Transverse colon (tissue), 4 donors: ENCODE measurements around the gene CARHSP1. TPM values are rescaled to one million over a fixed set of nuclear protein-coding genes. Genes with fewer than 3 reads are reported as not detected.

Source experiments
- DNase-seq: peaks from one replicate; pipeline ENCODE4 v3.0.0-alpha.2; 2019
- H3K27ac ChIP-seq, 4 donors: fragments of 200-600 bp; sonication (generic); 2 replicates each; pipeline ENCODE4 v1.5.1; 2016 to 2018; ENCODE audit warnings: inconsistent platforms in 4 of 4
- H3K27me3 ChIP-seq: fragments of 200-600 bp; sonication (generic); 2 replicates; pipeline ENCODE4 v1.5.1; 2017; ENCODE audit warnings: inconsistent platforms
- H3K36me3 ChIP-seq, 4 donors: fragments of 200-600 bp; sonication (generic); 2 replicates each; pipeline ENCODE4 v1.5.1; 2017 to 2019; ENCODE audit warnings: inconsistent platforms in 4 of 4
- H3K4me1 ChIP-seq, 4 donors: fragments of 200-600 bp; sonication (generic); 2 replicates each; pipeline ENCODE4 v1.5.1; 2017 to 2020; ENCODE audit warnings: inconsistent platforms in 4 of 4
- H3K4me3 ChIP-seq, 4 donors: fragments of 200-600 bp; sonication (generic); 1 replicate in 1 of 4; 2 replicates in 3 of 4; pipeline versions ENCODE4 v1.5.1 to v1.6.1; 2017 to 2019; ENCODE audit warnings: inconsistent platforms in 4 of 4
- H3K9me3 ChIP-seq, 2 donors: fragments of 200-600 bp; sonication (generic); 2 replicates each; pipeline ENCODE4 v1.5.1; 2017 to 2019; ENCODE audit warnings: inconsistent platforms in 2 of 2
- EP300 ChIP-seq: sonication (generic); formaldehyde crosslinking; IDR thresholded peaks from one replicate; pipeline ENCODE4 v1.6.1; 2017; ENCODE audit warnings: antibody characterized with exemption, low read depth
- POLR2A ChIP-seq: fragments of 450-650 bp; IDR thresholded peaks from one replicate; pipeline ENCODE4 v1.6.1; 2016; ENCODE audit warnings: antibody characterized with exemption, mild to moderate bottlenecking, moderate library complexity
- POLR2AphosphoS5 ChIP-seq, 3 donors: sonication (generic); formaldehyde crosslinking; IDR thresholded peaks; one replicate each; pipeline ENCODE4 v1.6.1; 2016; ENCODE audit warnings: antibody characterized with exemption in 3 of 3
- WGBS, 2 donors: methylation state at CpG; one replicate each; pipeline ENCODE4 v1.1.5; 2018; ENCODE audit warnings: low coverage in 1 of 2; 5-methylcytosine and 5-hydroxymethylcytosine counted together
- in situ Hi-C, 4 donors: fragments of 200-750 bp; cut with MboI; loops; one replicate each; pipeline versions ENCODE4 v1.15.0 to v1.15.1; 2017; ENCODE audit warnings: low sequenced_read_pairs in 3 of 4, low pct_ligation_motif_present in 1 of 4, low pct_unique_long_range_greater_than_20kb in 1 of 4
- intact Hi-C: fragments of 100-400 bp; cut with DNase I; formaldehyde crosslinking; loops from one replicate; pipeline ENCODE4 v1.15.1; 2023; ENCODE audit warnings: low total_unique reads
- total RNA-seq, 4 donors: library from RNA; depleted of rRNA; stranded (reverse); fragments of >200 nt; gene quantifications; one replicate each; pipeline ENCODE4 v1.1.0, GENCODE V29; 2016
- TF ChIP-seq, protein P1 (sequence below), 5 experiments: fragments of 200-600 bp in 3 of 5; fragments of 450-650 bp in 2 of 5; sonication (generic) in 3 of 5; IDR thresholded peaks; 1 replicate in 2 of 5; 2 replicates in 3 of 5; pipeline ENCODE4 v1.5.1; 2016 to 2017; ENCODE audit warnings: antibody characterized with exemption in 5 of 5, inconsistent platforms in 3 of 5, mild to moderate bottlenecking in 2 of 5, moderate library complexity in 1 of 5

The CARHSP1 gene
- total RNA-seq, 4 donors from 2014 or later, result 11.6 to 61.7 (median 39.6) TPM

DNA sequence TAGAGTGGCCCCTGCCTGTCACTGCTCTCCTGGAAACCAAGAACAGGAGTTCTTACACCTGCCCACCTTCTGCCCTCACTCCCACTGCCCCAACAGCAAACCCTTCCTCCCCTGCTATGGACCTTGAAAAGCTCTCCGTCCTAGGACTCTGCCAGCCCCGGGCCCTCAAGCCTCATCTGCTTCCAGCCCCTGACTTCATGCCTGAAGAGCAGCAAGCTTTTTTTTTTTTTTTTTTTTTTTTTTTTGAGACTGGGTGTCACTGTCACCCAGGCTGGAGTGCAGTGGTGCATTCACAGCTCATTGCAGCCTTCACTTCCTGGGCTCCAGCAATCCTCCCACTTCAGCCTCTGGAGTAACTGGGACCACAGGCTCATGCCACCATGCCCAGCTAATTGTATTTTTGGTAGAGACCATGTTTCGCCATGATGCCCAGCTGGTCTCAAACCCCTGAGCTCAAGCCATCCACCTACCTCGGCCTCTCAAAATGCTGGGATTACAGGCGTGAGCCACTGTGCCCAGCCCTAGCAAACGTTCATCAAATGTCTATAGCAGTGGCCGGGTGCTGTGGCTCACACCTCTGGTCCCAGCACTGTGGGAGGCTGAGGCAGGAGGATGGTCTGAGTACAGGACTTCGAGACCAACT is 16.9 kb downstream of the CARHSP1 start:
- 89 to 100% methylated on average over 1 to 8 of the region's 8 CpGs for WGBS, 2 donors
- Histone ChIP-seq H3K9me3 (no peaks in the 10 kb centered on the region), H3K4me3 (no peak overlapping the region), H3K4me1 (peaks cover 0 to 3% (median 0%) of the 10 kb centered on the region in 4 donors), H3K36me3 (peaks cover 0 to 22% (median 8%) of the 10 kb centered on the region in 4 donors), H3K27ac (no peak overlapping the region), H3K27me3 (no peaks in the 10 kb centered on the region)
- TF ChIP-seq, protein P1, sequence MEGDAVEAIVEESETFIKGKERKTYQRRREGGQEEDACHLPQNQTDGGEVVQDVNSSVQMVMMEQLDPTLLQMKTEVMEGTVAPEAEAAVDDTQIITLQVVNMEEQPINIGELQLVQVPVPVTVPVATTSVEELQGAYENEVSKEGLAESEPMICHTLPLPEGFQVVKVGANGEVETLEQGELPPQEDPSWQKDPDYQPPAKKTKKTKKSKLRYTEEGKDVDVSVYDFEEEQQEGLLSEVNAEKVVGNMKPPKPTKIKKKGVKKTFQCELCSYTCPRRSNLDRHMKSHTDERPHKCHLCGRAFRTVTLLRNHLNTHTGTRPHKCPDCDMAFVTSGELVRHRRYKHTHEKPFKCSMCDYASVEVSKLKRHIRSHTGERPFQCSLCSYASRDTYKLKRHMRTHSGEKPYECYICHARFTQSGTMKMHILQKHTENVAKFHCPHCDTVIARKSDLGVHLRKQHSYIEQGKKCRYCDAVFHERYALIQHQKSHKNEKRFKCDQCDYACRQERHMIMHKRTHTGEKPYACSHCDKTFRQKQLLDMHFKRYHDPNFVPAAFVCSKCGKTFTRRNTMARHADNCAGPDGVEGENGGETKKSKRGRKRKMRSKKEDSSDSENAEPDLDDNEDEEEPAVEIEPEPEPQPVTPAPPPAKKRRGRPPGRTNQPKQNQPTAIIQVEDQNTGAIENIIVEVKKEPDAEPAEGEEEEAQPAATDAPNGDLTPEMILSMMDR (IDR thresholded peaks at IDR 0.05), result no peak
- TF ChIP-seq EP300 (no peak), POLR2AphosphoS5 (IDR thresholded peaks at IDR 0.05) (no peak), POLR2A (no peak)
- intact Hi-C loops, result no loop called here
- DNase-seq, result no peak
- in situ Hi-C loops, result no loop called here

GRCh38 chr16:8850279-8850885 is 18.4 kb downstream of the CARHSP1 start:
- Histone ChIP-seq H3K4me1 (peaks cover 0 to 3% (median 0%) of the 10 kb centered on the region in 4 donors), H3K36me3 (peaks cover 0 to 20% (median 8%) of the 10 kb centered on the region in 4 donors), H3K27me3 (no peaks in the 10 kb centered on the region), H3K9me3 (no peaks in the 10 kb centered on the region), H3K27ac (peak overlapping the region in 2 of 4 donors; percentile 18 to 34), H3K4me3 (no peak overlapping the region)
- in situ Hi-C loops (no loop called here), intact Hi-C loops (no loop called here)
- WGBS, 2 donors, result 53 to 60% methylated on average over 7 to 11 of the region's 11 CpGs
- DNase-seq, result no peak
- peak; percentile 15 to 47 (median 24) for TF ChIP-seq POLR2AphosphoS5 (IDR thresholded peaks at IDR 0.05)
- TF ChIP-seq, protein P1 (IDR thresholded peaks at IDR 0.05), result no peak

- H3K4me1 ChIP-seq, result peaks cover 0 to 3% (median 0%) of the 10 kb centered on the region in 4 donors
- in situ Hi-C loops (no loop called here), intact Hi-C loops (no loop called here)
- no peak overlapping the region for H3K4me3 ChIP-seq
- TF ChIP-seq EP300, result no peak
- TF ChIP-seq, protein P1 (IDR thresholded peaks at IDR 0.05), result no peak
- TF ChIP-seq POLR2A, result no peak
- no peak for TF ChIP-seq POLR2AphosphoS5 (IDR thresholded peaks at IDR 0.05)
- no peak for DNase-seq
- peaks cover 0 to 17% (median 8%) of the 10 kb centered on the region in 4 donors for H3K36me3 ChIP-seq
- 84 to 100% methylated on average over 1 to 19 of the region's 19 CpGs for WGBS, 2 donors
- no peaks in the 10 kb centered on the region for H3K9me3 ChIP-seq
- H3K27ac ChIP-seq, result no peak overlapping the region
- no peaks in the 10 kb centered on the region for H3K27me3 ChIP-seq
Measured at GRCh38 chr16:8849411-8850011, 19.3 kb downstream of the CARHSP1 start.

DNA sequence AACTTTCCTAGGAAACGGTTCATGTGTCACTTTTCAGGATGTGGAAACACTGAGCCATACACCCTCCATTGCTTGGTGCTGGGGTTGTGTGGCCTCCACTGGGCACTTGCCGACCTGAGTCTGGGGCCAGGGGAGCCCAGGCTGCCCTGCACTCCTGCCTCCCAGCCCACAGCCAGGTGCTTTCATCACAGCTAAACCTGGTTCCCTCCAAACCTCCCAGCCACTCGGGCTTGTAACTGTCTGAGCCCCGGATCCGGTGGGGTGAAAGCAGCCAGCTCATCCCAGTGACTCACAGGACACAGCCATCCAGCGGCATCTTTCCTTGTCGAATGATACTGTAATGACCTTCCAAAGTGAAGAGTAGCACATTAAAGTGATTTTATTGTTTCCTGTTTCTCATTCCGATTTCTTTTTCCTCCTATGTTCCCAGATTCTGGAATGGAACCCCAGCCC is 19.8 kb downstream of the CARHSP1 start:
- Histone ChIP-seq H3K27ac (no peak overlapping the region), H3K4me1 (peaks cover 0 to 3% (median 0%) of the 10 kb centered on the region in 4 donors), H3K36me3 (peaks cover 0 to 17% (median 7%) of the 10 kb centered on the region in 4 donors), H3K4me3 (no peak overlapping the region), H3K27me3 (no peaks in the 10 kb centered on the region), H3K9me3 (no peaks in the 10 kb centered on the region)
- 78 to 81% methylated on average over 5 to 8 of the region's 8 CpGs for WGBS, 2 donors
- no peak for DNase-seq
- TF ChIP-seq POLR2A (no peak), EP300 (no peak), POLR2AphosphoS5 (IDR thresholded peaks at IDR 0.05) (no peak)
- TF ChIP-seq, protein P1 (IDR thresholded peaks at IDR 0.05), result no peak
- in situ Hi-C loops (no loop called here), intact Hi-C loops (no loop called here)
